ENCODE results near the gene ARHGEF11.

ARHGEF11 gene

DNA sequence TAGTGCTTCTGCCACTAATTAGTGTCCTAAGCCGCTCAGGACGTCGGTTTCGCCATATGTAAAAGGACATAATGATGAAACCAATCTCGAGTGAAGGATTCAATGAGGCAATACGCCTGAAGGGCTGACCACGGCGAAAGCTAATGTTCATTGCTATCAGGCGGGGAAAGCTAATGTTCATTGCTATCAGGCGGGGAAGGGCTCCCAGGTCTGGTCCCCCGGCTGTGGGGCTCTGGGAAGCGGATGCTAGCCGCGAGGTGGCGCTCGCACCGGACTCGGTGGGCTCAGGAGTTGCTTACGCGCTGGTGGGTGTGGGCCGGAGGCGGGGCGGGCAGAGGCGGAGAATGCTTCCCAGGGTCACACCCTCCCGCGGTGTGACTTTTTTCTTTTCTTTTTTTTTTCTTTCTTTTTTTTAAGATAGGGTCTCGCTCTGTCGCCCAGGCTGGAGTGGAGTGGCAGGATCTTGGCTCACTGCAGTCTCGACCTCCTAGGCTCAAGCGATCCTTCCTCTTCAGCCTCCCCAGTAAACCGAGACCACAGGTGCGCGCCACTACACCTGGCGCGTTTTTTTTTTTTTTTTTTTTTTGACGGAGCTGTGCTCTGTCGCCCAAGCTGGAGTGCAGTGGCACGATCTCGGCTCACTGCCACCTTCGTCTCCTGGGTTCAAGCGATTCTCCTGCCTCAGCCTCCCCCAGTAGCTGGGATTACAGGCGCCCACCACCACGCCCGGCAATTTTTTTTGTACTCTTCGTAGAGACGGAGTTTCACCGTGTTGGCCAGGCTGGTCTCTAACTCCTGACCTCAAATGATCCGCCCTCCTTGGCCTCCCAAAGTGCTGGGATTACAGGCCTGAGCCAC lies 153.1 kb downstream of the ARHGEF11 start:
- DNase-seq: peak; percentile 79

DNA sequence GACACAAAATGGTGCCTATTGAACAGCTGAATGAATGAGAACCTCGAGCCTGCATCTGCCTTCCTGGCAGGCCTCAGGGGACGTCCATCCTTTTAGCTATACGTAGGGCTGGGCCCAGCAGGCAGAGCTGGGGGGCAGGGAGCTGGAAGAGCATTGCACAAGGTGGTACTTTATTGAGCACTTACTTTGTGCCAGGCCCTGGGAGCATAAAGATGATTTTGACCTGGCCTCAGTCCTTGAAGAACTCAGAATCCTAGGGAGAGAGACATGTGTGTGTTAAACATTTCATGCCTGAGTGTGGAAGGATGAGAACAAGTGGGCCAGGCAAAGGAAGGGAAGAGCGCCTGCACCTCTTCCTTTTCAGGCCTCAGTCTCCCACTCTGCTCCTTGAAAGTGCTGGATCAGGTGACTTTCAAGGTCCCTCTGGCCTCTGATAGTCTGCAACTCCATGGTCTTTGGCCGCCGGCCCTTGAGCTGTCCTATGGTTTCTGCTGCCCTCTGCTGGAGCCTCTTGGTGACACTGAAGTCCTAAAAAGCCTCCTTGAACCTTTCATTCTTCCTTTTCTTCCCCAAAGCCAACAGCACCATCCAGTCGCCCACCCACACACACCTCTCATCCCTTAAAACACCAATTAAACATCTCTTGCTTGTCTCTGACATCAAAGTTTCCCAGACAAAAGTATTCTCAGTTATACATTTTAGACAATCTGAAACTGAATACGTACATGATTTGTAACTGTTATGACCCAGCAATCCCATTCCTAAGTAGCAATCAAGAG lies 155.6 kb downstream of the ARHGEF11 start:
- DNase-seq: peak; percentile 50

GRCh38 chr1:156887734-156888133 lies 157.8 kb downstream of the ARHGEF11 start:
- no peak for DNase-seq

DNA sequence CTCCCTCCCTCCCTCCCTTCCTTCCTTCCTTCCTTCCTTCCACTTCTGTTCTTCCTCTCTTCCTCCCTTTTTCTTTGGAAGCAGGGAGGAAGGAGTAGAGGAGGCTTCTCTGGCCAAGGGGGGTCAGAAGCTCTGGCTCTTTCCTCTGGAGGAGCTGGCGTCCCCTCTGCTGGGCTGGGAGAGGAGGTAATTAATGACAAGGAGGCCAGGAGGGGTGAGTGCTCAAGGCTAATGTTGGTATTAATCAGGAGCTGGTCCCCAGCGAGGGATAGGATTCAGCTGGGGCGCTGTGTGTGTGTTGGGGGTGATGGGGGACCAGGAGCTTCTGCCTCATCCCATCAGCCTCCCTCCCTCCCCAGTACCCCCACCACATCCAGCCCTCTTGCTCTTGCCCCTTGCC lies 158.2 kb downstream of the ARHGEF11 start:
- no peak for DNase-seq

DNA sequence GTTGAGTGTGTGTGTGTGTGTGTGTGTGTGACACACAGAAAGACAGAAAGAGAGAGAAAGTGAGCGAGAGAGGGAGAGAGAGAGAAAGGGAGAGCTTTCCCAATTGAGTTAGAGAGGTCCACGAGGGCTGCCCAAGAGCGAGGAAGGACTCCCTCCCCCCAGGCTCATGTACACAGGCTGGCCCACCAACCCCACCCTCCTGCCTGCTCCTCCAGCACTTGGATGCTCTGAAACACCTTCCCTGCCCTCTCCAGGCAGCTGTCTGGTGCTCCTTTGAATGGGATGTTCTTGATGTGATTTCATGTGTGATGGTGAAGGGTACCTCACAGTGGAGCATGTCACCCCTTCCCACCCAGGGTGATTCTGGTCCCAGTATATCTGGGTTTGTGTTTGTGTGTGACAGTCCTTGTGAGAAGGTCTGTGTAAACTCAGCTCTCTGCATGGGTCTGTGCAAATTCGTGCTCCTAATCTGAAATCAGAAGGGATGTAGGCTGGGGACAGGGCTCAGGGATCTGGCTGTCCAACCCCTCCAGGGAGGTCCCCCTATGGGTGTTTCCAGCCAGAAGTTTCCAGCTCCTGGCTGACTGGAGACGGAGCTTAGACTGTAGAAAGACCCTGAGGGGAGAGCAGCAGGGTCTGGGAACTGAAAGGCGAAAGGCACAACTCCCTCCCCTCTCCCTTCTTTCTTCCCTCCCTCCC lies 158.8 kb downstream of the ARHGEF11 start:
- no peak for DNase-seq

DNA sequence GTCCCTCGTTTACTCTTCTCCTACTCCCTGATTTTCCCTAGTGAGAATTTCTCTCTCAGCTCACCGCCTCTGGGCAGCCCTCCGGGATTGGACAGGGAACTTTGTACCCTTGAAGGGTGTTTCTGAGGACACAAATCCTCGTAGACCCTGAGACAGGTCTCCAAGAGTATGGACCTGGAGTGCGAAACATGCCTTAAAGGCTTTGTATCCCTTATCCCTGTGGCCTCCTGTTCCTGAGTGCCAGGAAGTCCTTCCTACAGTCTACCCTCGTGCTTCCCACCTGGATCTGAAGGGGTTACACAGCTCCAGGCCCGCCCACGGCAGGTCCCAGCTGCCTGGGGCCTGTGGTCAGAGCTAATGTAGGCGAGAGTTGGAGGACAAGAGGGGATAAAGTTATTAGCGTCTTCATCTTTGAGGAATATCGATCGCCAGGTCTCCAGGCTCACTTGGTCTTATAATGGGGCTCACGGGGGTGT lies 159.6 kb downstream of the ARHGEF11 start:
- no peak for DNase-seq

DNA sequence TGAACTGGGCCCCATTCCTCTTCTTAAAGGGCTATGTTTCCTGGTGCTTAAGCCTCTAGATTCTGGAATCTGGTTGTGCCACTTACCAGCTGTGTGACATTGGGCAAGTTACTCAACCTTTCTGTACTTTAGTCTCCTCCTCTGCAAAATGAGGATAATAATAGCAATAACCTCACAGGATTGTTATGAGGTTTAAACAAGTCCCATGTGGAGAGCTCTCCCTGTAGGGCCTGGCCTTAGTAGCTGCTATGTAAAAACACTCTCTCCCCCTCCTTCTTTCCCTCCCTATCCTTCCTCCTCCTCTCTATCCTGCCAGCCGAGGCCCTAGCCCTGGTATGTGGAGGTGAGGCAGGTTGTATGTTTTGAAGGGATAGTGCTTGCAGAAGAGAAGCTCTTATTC lies 160.2 kb downstream of the ARHGEF11 start:
- no peak for DNase-seq
